GM18907 (cell line): Measurements from ENCODE around the gene UGT8.
A peak's percentile ranks its signal among the peaks of the same experiment; 100 is the strongest.

Experiments used
- ATAC-seq: cut with Tn5 transposase; IDR thresholded peaks from one replicate; pipeline ENCODE4 v1.9.1; 2021; ENCODE audit warnings: mild to moderate bottlenecking, moderate library complexity; ENCODE audit not compliant: unreplicated experiment

Gene UGT8

GRCh38 chr4:114677346-114677979, 78.9 kb downstream of the UGT8 start:
- no peak for ATAC-seq

GRCh38 chr4:114684462-114684861, 85.9 kb downstream of the UGT8 start:
- no peak for ATAC-seq

- ATAC-seq: no peak
Measured at GRCh38 chr4:114688059-114688458, 89.5 kb downstream of the UGT8 start.

- ATAC-seq: no peak
Measured at GRCh38 chr4:114690571-114690970, 92.0 kb downstream of the UGT8 start.

DNA sequence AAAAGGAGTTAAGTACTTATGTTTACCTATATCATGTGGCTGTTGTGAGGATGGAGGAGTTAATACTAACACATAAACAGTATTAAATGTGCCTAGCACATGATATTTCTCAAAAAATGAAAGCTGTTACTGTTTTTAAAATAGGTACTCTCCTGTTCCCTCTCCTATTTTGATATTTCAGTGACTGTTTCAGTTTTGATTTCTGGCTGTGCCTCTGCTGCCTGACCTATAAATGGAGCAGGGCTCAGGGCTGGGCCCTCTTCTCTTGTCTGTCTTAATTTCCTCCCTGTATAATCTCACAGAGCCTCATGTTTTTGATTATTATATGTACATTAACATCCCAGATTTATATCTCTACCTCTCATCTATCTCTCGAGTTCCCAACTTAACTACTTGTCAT, 93.3 kb downstream of the UGT8 start:
- peak; percentile 88 for ATAC-seq

DNA sequence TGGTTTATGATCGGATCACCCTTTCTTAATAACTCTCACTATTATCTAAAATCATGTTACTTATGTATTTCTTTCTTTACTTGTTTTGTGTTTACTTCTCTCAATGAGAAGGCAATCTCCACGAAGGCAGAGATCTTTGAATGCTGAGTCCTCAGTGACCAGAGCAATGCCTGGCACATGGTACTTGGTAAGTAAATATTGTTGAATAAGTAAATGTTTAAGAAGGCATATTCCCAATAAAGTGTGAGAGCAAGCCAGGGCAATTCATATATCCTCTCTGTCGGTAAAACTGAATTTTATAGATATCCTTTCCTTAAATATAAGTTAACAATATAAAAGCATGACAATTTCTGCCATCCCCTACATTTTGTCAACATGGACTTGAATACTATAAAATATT, 94.4 kb downstream of the UGT8 start:
- no peak for ATAC-seq

- ATAC-seq: peak; percentile 53
Measured at GRCh38 chr4:114694770-114695169, 96.2 kb downstream of the UGT8 start.

DNA sequence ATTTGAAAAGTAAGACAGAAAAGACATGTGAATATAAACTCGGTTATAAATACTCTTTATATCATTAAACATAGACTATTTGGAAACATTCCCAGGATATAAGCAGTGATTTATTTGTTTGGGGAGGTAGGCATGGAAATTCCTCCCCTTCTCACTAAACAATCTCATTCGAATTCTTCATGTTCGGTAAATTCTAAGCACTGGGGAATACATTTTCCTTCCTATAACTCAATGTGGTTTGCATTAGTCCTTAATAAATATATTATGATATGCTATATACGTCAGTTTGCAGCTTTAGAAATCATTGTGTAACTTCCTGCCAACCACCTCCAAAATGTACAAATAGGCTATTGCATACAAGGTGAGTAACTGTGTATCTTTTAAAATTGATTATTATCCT, 99.6 kb downstream of the UGT8 start:
- ATAC-seq: no peak

DNA sequence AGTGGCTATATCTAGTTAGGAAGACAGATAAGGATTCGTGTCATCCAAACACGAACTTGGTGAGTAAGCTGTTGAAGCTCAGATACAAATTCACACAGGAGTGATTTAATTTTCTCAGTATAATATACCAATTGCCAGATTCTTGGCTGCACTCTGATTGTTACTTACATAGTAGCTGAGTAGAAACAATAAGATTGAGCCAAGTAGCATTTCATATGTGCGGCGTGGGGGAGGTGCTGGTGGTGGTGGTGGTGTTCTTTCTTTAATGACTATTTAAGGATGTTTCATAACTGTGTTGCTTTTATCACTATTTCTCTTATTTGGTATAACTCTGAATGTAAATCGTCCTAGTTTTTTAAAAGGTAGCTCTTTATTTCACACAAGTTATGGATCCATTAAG, 102.9 kb downstream of the UGT8 start:
- ATAC-seq: no peak

GRCh38 chr4:114717432-114717831, 118.8 kb downstream of the UGT8 start:
- ATAC-seq: no peak

DNA sequence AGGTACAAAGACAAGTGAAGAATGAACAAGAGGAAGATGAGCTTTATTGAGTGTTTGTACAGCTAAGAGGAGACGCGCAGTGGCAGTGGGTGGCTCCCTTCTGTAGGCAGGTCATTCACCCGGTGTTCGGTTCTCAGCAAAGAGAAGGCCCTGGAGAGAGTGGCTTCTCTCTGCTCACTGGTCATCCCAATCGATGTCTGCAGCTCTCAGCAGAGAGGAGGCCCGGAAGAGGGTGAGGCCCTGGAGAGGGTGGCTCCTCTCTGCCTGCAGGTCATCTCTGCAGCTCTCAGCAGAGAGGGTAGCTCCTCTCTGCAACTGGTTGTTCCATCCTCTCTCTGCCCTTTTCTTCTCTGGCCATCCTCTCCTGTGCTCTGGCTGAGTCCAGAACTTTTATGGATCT, 126.5 kb downstream of the UGT8 start:
- ATAC-seq: no peak

DNA sequence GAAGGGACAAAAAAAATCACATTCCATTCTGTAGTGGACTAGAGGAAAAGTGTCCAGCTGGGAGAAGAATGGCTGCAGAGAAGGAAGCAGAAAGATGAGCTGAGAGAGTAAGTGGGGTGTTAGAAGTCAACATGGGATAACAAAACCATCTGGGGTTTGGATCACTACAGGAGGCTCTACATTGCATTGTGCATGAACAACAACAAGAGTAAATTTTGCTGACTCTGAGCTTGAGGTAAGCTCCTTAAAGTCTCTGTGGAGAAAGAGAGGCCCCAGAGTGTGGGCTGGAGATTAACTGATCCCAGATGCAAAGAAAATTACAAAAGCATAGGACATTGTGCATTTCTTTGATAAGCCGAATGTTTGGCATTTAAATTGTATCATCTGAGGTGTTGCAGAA, 128.9 kb downstream of the UGT8 start:
- no peak for ATAC-seq
